Peyer's patch (tissue), 4 donors: Measurements from ENCODE around the gene LINGO4.

ENCODE experiments used
- POLR2A ChIP-seq, 2 donors: fragments of 450-650 bp; IDR thresholded peaks; one replicate each; pipeline ENCODE4 v1.5.1; 2017; ENCODE audit warnings: antibody characterized with exemption in 2 of 2, mild to moderate bottlenecking in 2 of 2, moderate library complexity in 2 of 2
- TF ChIP-seq, protein P1 (sequence below), 6 experiments: fragments of 450-650 bp in 4 of 6; fragments of 200-600 bp in 2 of 6; sonication (generic) in 1 of 6; IDR thresholded peaks; one replicate each; pipeline ENCODE4 v1.5.1; 2017 to 2019; ENCODE audit warnings: antibody characterized with exemption in 6 of 6, mild to moderate bottlenecking in 3 of 6, moderate library complexity in 1 of 6

DNA sequence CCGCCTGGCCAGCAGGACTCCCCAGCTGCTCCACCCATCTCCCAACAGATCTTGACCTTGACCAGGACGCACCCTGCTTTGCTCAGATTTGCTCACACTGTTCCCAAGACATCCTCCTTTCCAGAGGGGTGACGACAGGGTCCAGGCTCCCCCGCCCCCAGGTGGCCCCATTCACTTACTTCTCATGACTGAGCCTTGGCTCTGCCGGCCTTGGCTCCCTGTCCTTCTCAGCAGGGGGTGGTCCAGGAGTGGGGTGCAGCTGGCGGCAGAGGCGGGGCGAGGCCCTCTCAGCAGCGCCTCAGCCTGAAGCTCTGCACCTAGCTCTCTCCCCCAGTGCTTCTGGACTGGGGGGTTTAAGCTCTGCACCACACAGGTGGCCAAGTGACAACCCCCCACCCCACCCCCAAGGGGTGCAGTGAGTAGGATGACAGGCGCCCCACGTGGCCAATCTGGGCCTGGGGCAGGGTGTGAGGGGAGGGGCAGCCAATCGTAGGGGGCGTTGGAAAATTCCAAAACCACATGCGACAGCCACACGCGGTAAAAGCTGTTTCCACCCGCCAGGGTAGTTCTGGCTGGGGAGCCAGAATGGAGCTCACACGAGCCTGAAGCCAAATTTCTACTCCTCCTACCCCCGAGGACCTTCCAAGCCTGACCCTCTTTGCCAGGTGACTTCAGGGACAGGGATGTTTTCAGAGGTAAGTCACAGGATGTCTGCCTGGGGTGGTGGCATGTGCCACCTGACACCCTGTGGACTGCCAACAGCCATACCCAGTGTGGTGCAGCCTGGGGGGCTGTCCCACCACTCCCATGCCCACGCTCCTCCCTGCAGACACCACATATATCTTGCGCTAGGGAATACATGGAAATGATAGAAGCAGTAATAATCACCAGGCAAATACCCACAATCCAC lies 20.8 kb upstream of the LINGO4 start:
- TF ChIP-seq, protein P1, sequence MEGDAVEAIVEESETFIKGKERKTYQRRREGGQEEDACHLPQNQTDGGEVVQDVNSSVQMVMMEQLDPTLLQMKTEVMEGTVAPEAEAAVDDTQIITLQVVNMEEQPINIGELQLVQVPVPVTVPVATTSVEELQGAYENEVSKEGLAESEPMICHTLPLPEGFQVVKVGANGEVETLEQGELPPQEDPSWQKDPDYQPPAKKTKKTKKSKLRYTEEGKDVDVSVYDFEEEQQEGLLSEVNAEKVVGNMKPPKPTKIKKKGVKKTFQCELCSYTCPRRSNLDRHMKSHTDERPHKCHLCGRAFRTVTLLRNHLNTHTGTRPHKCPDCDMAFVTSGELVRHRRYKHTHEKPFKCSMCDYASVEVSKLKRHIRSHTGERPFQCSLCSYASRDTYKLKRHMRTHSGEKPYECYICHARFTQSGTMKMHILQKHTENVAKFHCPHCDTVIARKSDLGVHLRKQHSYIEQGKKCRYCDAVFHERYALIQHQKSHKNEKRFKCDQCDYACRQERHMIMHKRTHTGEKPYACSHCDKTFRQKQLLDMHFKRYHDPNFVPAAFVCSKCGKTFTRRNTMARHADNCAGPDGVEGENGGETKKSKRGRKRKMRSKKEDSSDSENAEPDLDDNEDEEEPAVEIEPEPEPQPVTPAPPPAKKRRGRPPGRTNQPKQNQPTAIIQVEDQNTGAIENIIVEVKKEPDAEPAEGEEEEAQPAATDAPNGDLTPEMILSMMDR (IDR thresholded peaks at IDR 0.05) = no peak
- TF ChIP-seq POLR2A (IDR thresholded peaks at IDR 0.05) = no peak
